ENCODE data around the gene RCSD1.
"Not testable (repeated sequence)": the region's sequence is repeated elsewhere in the genome, so short reads cannot be mapped to it uniquely, and the experiment has no call there.

Gene RCSD1

DNA sequence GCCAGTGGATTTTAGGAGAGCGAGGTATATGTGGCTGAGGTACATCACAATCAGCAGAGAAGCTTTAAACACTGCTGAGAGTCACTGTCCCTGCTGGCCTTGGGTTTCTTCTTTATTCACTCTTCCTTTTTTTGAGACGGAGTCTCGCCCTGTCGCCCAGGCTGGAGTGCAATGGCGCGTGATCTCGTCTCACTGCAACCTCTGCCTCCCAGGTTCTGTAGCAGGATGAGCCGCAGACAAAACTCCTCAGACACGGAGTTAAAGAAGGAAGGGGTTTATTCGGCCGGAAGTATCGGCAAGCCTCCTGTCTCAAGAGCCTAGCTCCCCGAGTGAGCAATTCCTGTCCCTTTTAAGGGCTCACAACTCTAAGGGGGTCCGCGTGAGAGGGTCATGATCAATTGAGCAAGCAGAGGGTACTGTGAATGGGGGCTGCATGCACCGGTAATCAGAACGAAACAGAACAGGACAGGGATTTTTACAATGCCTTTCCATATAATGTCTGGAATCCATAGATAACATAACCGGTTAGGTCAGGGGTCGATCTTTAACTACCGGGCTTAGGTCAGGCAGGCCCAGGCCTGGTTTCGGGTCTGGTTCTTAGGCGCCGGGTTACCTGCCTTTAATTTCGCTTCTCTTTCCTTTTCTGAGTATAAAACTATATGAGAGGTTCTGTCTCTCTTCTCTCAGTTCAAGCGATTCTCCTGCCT is 89.8 kb downstream of the RCSD1 start:
- DNase-seq: not testable (repeated sequence)

DNA sequence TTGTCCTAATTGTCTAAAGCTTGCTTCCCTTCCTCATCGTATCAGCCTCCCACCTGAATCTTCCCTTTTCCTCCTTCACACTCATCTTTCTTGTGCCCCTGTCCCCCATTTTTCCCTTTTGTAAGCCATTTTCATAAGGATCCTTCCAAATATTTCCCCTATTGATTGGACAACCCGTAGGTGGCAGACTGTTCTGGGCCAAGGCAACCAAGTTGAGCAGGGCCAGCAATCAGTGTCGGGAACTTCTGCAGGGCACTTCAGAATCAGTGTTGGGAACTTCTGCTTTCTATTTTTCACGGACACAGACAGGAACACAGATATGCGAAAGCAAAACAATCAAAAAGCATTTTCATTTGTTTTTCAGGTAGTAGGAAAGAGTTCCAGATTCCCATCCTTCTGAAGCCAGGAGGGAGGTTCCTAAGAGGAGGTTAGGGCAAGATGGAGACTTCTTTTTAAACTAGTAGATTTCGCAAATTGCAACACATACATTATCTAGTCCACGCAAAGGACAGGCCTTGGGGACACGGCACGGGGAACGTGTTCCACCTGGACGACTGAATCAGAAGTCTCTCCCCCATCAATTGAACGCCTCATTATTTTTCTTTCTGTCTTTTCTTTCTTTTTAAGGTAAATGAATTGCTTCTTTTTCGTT is 91.1 kb downstream of the RCSD1 start:
- DNase-seq: peak; percentile 30

GRCh38 chr1:167721617-167722151 is 91.7 kb downstream of the RCSD1 start, which contains the start of gene MPZL1:
Gene MPZL1, plus strand, starts transcription at chr1:167721982. Its CDS starts 170 bp downstream, at chr1:167722152.
- DNase-seq: peak; percentile 68

GRCh38 chr1:167722152-167722869 is 92.3 kb downstream of the RCSD1 start:
- peak; percentile 5 for DNase-seq

GRCh38 chr1:167722870-167723251 is 92.8 kb downstream of the RCSD1 start:
- no peak for DNase-seq

GRCh38 chr1:167723707-167724323 is 93.8 kb downstream of the RCSD1 start:
- DNase-seq: no peak

DNA sequence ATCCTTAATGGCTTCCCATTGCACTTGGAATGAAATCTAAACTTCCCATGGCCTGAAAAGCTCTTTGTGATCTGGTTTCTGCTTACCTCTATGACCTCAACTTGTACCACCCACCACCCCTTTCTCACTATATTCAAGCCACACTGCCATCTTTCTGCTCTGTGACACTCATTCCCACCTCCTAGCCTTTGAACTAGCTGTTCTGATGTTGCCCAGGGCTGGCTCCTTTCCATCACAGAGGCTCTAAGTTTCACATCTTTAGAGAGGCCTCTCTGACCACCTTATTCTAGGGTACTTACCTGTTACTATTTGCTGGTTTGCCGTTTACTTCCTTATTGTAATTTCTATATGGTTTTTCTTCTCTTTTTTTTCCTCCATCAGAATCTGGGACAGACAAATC is 96.0 kb downstream of the RCSD1 start:
- no peak for DNase-seq

- DNase-seq: no peak
Observed at GRCh38 chr1:167728818-167729410, 98.9 kb downstream of the RCSD1 start.

DNA sequence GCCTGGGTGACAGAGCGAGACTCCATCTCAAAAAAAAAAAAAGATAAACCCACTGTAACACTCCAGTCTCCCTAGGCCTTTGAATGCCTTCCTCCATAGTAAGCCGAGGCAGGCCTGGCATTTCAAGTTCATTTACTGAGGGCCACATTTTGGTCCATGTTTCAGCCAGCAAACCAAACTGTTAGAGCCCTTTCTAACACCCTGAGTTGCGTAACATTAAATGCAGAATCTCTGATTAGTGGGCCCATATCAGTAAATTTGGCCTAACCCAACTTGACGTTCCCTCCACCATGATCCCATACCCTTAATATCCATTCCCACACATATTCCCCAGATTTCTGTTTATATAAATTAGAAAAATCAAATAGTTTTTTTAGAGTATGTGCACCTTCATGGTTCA is 104.2 kb downstream of the RCSD1 start:
- no peak for DNase-seq

- no peak for DNase-seq
Observed at GRCh38 chr1:167734841-167735240, 104.8 kb downstream of the RCSD1 start.

DNA sequence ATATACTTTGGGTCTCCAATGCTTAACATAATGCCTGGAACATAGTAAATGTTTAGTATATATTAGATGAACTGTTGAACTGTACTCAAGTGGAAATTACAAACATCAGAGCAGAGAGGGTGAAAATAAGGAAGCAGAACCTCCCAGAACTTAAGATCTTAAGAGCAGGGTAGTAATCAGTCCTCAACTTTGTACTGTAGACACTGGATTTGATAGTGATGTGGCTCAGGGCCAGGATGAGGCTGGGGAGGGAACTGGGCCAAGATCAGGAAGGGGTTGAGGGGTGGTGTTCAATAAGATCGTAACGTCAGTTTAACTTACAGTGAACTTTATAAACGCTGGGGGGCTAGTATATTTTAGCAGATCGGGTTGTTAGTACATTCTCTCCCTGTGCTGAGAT is 107.1 kb downstream of the RCSD1 start:
- DNase-seq: no peak

DNA sequence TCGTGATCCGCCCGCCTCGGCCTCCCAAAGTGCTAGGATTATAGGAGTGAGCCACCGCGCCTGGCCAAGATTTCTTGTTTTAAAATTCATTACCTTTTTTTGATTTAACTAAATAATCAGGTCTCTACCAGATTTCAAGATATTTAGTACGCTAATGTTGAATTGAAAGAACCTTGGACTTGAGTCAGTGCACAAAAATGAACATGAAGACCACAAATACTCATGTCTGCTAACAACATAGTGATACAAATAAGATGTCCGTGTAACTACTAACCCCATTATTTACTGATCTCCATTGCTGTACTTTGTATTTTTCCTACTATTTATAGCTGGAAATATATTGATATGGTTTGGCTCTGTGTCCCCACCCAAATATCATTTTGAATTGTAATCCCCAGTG is 108.1 kb downstream of the RCSD1 start:
- no peak for DNase-seq

- no peak for DNase-seq
Observed at GRCh38 chr1:167739752-167740151, 109.7 kb downstream of the RCSD1 start.

GRCh38 chr1:167741103-167741502 is 111.1 kb downstream of the RCSD1 start:
- not testable (repeated sequence) for DNase-seq

GRCh38 chr1:167742392-167743057 is 112.5 kb downstream of the RCSD1 start:
- DNase-seq: not testable (repeated sequence)

DNA sequence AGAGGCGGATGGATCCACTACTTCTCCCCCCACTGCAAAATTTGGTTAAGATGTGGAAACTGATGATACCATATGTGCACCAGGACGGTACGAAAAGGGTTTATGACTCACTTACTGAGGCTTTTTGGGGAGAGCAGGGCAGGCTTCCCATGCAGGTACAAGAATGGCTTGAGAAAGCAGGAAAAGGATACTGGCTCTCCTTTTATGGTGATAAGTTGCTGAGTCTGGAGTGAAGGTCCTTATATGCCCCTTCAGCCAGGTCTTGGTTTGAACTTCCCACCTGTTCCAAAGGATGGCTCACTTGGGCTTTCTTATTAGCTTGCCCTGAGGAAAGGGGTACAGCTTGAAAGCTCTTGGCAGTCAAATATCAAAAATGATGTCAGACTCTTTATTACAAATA is 114.9 kb downstream of the RCSD1 start:
- DNase-seq: no peak

DNA sequence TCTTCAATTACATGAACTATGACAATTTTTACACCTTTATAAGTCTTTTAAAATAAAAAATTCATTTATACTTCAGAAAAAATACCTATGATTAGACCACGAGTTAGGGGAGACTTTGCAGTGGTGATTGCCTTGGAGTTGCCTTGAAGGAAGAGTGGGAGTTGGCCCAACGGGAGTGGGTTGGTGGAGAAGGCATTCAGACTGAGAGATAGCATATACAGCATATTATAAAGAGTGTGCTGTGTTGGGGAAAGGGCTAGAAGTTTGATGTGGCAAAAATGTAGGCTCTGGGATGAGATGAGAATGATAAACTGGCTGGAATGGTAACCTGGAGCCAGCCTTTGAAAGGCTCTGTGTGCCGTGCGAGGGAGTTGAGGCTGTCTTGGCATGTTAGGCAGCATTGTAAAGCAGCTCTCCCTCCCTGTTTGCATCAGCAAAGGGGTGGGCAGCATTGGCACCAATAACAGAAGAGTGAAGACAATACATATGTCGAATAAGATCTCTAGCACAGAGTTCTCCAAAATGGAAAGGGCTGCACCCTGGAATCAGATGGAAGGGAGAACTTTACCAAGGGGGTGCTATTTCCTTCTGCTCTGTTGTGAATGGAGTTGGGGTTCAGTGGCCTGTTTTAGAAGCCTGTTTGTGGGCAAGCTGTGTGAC is 116.1 kb downstream of the RCSD1 start:
- DNase-seq: no peak

DNA sequence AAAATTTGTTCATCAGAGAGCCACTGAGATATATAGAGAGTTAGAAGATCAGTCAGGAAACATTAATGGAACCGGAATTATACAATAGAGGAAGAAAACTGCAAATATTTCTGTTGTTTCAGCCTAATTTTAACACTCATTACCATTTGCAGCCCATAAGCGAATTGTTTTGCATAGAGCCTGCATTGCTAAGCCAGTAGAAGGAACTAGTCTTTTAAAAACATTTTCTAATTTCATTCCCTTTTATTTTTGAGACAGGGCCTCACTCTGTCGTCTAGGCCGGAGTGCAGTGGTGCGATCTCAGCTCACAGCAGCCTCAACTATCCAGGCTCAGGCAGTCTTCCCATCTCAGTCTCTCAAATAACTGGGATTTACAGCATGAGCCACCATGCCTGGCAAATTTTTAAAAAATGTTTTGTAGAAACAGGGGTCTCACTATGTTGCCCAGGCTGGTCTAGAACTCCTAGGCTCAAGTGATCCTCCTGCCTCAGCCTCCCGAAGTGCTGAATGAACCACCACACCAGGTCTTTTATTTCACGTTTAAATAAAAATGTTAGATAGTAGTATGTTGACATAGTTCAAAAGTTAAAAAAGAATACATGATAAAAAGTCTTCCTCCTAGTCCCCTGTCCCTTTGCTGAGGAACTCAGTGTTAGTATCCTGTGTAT is 117.1 kb downstream of the RCSD1 start:
- no peak for DNase-seq

DNA sequence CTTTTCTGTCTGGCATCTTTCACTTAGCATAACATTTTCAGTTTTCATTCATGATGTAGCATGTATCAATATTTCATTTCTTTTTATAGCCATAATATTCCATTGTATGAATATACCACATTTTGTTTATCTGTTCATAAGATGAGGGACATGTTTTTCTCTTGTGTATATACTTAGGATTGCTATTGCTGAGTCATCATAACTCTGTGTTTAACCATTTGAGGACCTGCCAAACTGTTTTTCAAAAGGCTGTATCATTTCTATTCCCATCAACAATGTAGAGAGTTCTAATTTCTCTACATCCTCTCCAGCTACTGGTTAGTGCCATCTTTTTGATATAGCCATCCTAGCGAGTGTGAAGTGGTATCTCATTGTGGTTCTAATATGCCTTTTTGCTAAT is 118.0 kb downstream of the RCSD1 start:
- no peak for DNase-seq

DNA sequence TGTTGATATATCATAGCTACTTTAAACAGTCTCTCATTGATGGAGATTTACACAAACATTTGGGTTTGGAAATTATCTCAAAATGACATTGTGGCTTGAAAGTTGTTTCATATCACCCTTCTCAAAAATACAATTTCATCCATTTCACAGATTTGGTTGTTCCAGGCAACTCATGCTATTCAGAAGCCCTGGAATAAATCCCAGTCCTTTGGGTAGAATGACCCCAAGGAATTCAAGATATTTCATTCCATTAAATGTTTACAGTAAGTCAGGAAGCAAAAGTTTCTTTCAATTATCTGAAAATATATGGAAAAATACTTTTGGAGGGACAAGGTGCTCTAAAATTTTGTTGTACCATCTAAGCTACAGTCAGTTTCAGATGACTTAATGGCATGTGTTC is 118.9 kb downstream of the RCSD1 start:
- DNase-seq: no peak

DNA sequence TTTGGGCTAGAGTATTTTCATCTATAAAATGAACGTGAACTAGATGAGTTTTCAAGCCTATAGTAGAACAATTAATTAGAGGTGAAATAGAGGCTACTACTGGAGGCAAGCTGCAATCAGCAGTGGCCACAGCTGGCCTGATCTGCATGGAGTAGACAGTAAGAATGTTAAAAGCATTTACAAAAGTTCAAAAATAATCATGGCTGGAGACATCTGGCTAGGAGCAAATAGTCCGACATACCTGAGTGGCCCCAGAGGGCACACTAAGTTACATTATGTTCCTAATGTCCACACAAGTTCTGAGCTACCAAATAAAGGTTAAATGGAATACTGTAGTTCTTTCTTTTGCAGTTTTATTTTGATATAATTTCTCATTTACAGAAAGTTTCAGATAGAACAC is 119.7 kb downstream of the RCSD1 start:
- no peak for DNase-seq
